Ovary (tissue), 9 donors: ENCODE data around the gene PPP2R3B. TPM values are rescaled to one million over a fixed set of nuclear protein-coding genes. Genes with fewer than 3 reads are reported as not detected.
"Not testable (repeated sequence)": the region's sequence is repeated elsewhere in the genome, so short reads cannot be mapped to it uniquely, and the experiment has no call there.

Source experiments
- DNase-seq, 5 donors: peaks; one replicate each; pipeline ENCODE4 v3.0.0-alpha.2; 2019 to 2020
- H3K27ac ChIP-seq, 2 donors: fragments of 200-600 bp; one replicate each; pipeline versions ENCODE4 v1.5.1 to v1.8.0; 2019 to 2022
- H3K27me3 ChIP-seq: fragments of 200-600 bp; one replicate; pipeline ENCODE4 v1.8.0; 2022
- H3K36me3 ChIP-seq: fragments of 200-600 bp; sonication (generic); one replicate; pipeline ENCODE4 v1.5.1; 2019
- H3K4me1 ChIP-seq: one replicate; pipeline ENCODE4 v1.8.1; 2013; ENCODE audit warnings: mild to moderate bottlenecking, moderate library complexity; ENCODE audit not compliant: insufficient read depth
- H3K4me3 ChIP-seq: fragments of 200-600 bp; sonication (generic); one replicate; pipeline ENCODE4 v1.5.1; 2017
- H3K9me3 ChIP-seq, 2 donors: fragments of 200-600 bp in 1 of 2; sonication (generic) in 1 of 2; one replicate each; pipeline versions ENCODE4 v1.5.1 to v1.8.1; 2013 to 2019; ENCODE audit warnings: mild to moderate bottlenecking in 1 of 2, moderate library complexity in 1 of 2
- CTCF ChIP-seq, 3 donors: fragments of 450-650 bp in 2 of 3; fragments of 200-600 bp in 1 of 3; IDR thresholded peaks; one replicate each; pipeline versions ENCODE4 v1.5.1 to v1.8.0; 2016 to 2022; ENCODE audit warnings: antibody characterized with exemption in 3 of 3, mild to moderate bottlenecking in 1 of 3
- EP300 ChIP-seq: sonication (generic); formaldehyde crosslinking; IDR thresholded peaks from one replicate; pipeline ENCODE4 v1.6.1; 2017; ENCODE audit warnings: antibody characterized with exemption
- POLR2A ChIP-seq: fragments of 450-650 bp; IDR thresholded peaks from one replicate; pipeline ENCODE4 v1.6.1; 2017; ENCODE audit warnings: antibody characterized with exemption, mild to moderate bottlenecking, moderate library complexity
- WGBS, 3 donors: extraction: QIAGEN DNeasy Blood & Tissue Kit in 1 of 3; methylation state at CpG; one replicate each; pipeline versions ENCODE4 v1.1.5 to v1.1.7; 2013 to 2017; 5-methylcytosine and 5-hydroxymethylcytosine counted together
- intact Hi-C, 4 donors: fragments of 100-400 bp; cut with DNase I; formaldehyde crosslinking; loops; one replicate each; pipeline versions ENCODE4 v1.11.0 to v1.15.1; 2022 to 2023
- polyA plus RNA-seq, 2 donors: library from polyadenylated mRNA; stranded (reverse); fragments of 200-250 nt in 1 of 2; fragments of 350-450 nt in 1 of 2; fragmentation: Illumina TruSeq in 1 of 2; extraction: RNeasy Lipid Tissue Mini Kit (QIAGEN cat#74804) in 1 of 2; gene quantifications; one replicate each; pipeline ENCODE4 v1.2.3, GENCODE V29; 2013 to 2014
- total RNA-seq, 7 donors: library from RNA; depleted of rRNA in 2 of 7; stranded (reverse); fragments of >200 nt in 2 of 7; fragmentation: NEBNext Ultra II Directional in 3 of 7; extraction: Animal tissue kit (Norgen Biotek cat#: 25700) in 3 of 7; gene quantifications; one replicate each; pipeline versions ENCODE4 v1.1.0 to v1.2.4, GENCODE V29; 2016 to 2023
- donor health status: DM: no; HTN: no; CAD: no; lungs with moderate emphysema.
- donor health status: DM: no; HTN: no; CAD: no.
- donor health status: Bipolar disorder and iron deficiency.
- donor health status: DM: yes; HTN: yes; CAD: no.
- donor health status: DM: no; HTN: no; CAD: no.
- donor health status: DM: yes; HTN: yes; CAD: no.

PPP2R3B gene
- total and polyA plus RNA-seq, 9 donors, result 2.3 to 25.0 (median 18.4) TPM

- no peaks in the 10 kb centered on the region for H3K36me3 ChIP-seq
- intact Hi-C loops, result no loop called here
- no peak overlapping the region for H3K27ac ChIP-seq
- DNase-seq, result peak in 1 of 5 donors; percentile 20
- no peaks in the 10 kb centered on the region for H3K9me3 ChIP-seq
- no peaks in the 10 kb centered on the region for H3K27me3 ChIP-seq
- no peak overlapping the region for H3K4me3 ChIP-seq
- peaks cover 6% of the 10 kb centered on the region for H3K4me1 ChIP-seq
- 51 to 64% (median 55%) methylated on average over 31 to 34 of the region's 35 CpGs for WGBS, 3 donors
- TF ChIP-seq EP300, result no peak
- no peak for TF ChIP-seq CTCF (IDR thresholded peaks at IDR 0.05)
- TF ChIP-seq POLR2A, result no peak
These were observed 54.7 kb downstream of the PPP2R3B start for GRCh38 chrX:331825-332495.

- Histone ChIP-seq H3K9me3 (no peaks in the 10 kb centered on the region), H3K4me3 (no peak overlapping the region), H3K27me3 (no peaks in the 10 kb centered on the region), H3K4me1 (peaks cover 6% of the 10 kb centered on the region), H3K36me3 (no peaks in the 10 kb centered on the region), H3K27ac (no peak overlapping the region)
- TF ChIP-seq EP300 (no peak), POLR2A (no peak), CTCF (IDR thresholded peaks at IDR 0.05) (no peak)
- peak in 2 of 5 donors; percentile 31 to 52 for DNase-seq
- intact Hi-C loops, result no loop called here
- 5 to 9% (median 6%) methylated on average over 48 to 51 of the region's 51 CpGs for WGBS, 3 donors
These were observed 55.4 kb downstream of the PPP2R3B start for GRCh38 chrX:331151-331824.

GRCh38 chrX:330726-331150, 56.0 kb downstream of the PPP2R3B start:
- H3K36me3 ChIP-seq, result no peaks in the 10 kb centered on the region
- intact Hi-C loops, result no loop called here
- H3K9me3 ChIP-seq, result no peaks in the 10 kb centered on the region
- no peaks in the 10 kb centered on the region for H3K27me3 ChIP-seq
- TF ChIP-seq CTCF (IDR thresholded peaks at IDR 0.05) (no peak), EP300 (no peak), POLR2A (no peak)
- no peak overlapping the region for H3K4me3 ChIP-seq
- peak in 1 of 5 donors; percentile 19 for DNase-seq
- 20 to 51% (median 36%) methylated on average over 11 to 28 of the region's 28 CpGs for WGBS, 3 donors
- no peak overlapping the region for H3K27ac ChIP-seq
- peaks cover 6% of the 10 kb centered on the region for H3K4me1 ChIP-seq

- H3K27me3 ChIP-seq, H3K9me3 ChIP-seq, intact Hi-C loops, H3K36me3 ChIP-seq, H3K4me3 ChIP-seq, H3K27ac ChIP-seq, H3K4me1 ChIP-seq: not testable (repeated sequence)
- 67 to 89% (median 80%) methylated on average over 21 to 29 of the region's 29 CpGs for WGBS, 3 donors
- peak in 1 of 5 donors; percentile 34 for DNase-seq
These were observed 56.5 kb downstream of the PPP2R3B start for GRCh38 chrX:330141-330725.
